Neutrophil (primary cell): ENCODE measurements around the gene ADCY2.

Experiments used
- H3K27ac ChIP-seq: fragments of 200-600 bp; sonication (generic); 2 replicates; pipeline ENCODE4 v1.5.1; 2016; ENCODE audit warnings: mild to moderate bottlenecking, moderate library complexity
- H3K27me3 ChIP-seq: fragments of 200-600 bp; sonication (generic); 2 replicates; pipeline ENCODE4 v1.6.0; 2016; ENCODE audit warnings: mild to moderate bottlenecking
- H3K36me3 ChIP-seq: fragments of 200-600 bp; sonication (generic); 2 replicates; pipeline ENCODE4 v1.5.1; 2017
- H3K4me1 ChIP-seq, 2 experiments: fragments of 200-600 bp in 1 of 2; sonication (generic) in 1 of 2; 1 replicate in 1 of 2; 2 replicates in 1 of 2; pipeline versions ENCODE4 v1.5.1 to v1.6.1; 2013 to 2016; ENCODE audit warnings: low read depth in 1 of 2, low read length in 1 of 2, mild to moderate bottlenecking in 1 of 2, moderate library complexity in 1 of 2; ENCODE audit not compliant: control insufficient read depth in 1 of 2, insufficient read depth in 1 of 2
- H3K4me3 ChIP-seq, 2 experiments: fragments of 200-600 bp in 1 of 2; sonication (generic) in 1 of 2; 1 replicate in 1 of 2; 2 replicates in 1 of 2; pipeline ENCODE4 v1.5.1; 2013 to 2016; ENCODE audit warnings: low read depth in 1 of 2, low read length in 1 of 2, mild to moderate bottlenecking in 1 of 2, moderate library complexity in 1 of 2
- H3K9me3 ChIP-seq: fragments of 200-600 bp; sonication (generic); 2 replicates; pipeline ENCODE4 v1.5.1; 2016
- CTCF ChIP-seq: fragments of 200-600 bp; sonication (generic); IDR thresholded peaks from 2 replicates; pipeline ENCODE4 v1.5.1; 2016; ENCODE audit warnings: antibody characterized with exemption

The ADCY2 gene

DNA sequence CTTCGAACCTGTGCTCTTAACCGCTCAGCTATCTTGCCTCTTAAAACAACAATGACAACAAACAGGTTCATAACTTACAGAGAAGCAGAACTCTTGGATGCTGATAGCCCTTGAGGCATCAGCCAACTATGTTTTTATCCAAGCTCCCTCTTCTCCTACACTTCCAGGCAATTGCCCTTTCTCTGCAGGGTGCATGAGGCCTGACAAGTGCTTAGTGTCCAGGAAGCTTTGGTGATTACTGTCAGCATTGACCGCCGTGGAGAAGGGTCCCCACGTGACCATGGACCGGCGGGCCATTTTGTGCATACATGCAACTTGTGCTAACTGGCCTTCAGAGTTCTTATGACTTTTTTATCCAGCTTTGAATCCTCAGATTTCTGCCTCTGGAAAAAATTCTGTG lies 71.2 kb downstream of the ADCY2 start:
- Histone ChIP-seq H3K36me3 (no peaks in the 10 kb centered on the region), H3K4me3 (no peak overlapping the region), H3K27ac (no peak overlapping the region), H3K9me3 (no peaks in the 10 kb centered on the region), H3K4me1 (no peaks in the 10 kb centered on the region), H3K27me3 (no peaks in the 10 kb centered on the region)
- no peak for TF ChIP-seq CTCF

DNA sequence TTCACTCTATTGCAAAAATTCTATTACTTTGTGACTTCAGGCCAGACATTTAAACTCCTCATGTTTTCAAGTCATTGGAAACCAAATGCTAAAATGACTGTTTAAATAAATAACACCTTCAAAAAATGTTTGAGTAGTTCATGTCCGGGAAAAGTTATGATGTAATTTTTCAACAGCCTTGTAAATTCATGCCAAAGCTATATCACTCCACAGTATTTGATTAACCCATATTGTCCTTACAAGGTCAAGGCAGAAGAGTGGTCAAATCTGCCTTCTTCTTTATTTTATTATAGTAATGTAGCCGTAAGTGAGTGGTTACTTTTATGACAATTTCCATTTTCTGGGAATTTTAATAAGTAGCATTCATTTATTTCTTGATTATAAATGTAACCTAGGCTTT lies 72.8 kb downstream of the ADCY2 start:
- H3K27me3 ChIP-seq = no peaks in the 10 kb centered on the region

GRCh38 chr5:7471710-7472109 lies 75.8 kb downstream of the ADCY2 start:
- TF ChIP-seq CTCF = no peak

More for the DNA sequence above, 72.8 kb downstream of the ADCY2 start:
- H3K27ac ChIP-seq = no peak overlapping the region
- H3K36me3 ChIP-seq = no peaks in the 10 kb centered on the region
- no peaks in the 10 kb centered on the region for H3K4me1 ChIP-seq
- no peaks in the 10 kb centered on the region for H3K9me3 ChIP-seq
- TF ChIP-seq CTCF = no peak
- H3K4me3 ChIP-seq = no peak overlapping the region

DNA sequence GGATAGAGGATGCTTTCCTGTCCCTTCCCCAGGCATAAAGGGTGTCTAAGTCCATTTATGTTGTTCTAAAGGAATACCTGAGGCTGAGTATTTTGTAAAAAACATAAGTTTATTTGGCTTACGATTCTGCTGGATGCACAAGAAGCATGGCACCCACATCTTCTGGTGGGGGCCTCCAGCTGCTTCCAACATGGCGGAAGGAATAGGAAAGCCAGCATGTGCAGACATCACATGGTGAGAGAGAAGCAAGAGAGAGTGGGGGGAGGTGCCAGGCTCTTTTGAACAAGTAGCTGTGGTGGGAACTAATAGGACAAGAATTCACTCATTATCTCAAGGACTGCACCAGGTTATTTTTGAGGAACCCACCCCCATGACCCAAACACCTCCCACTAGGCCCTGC lies 77.2 kb downstream of the ADCY2 start:
- Histone ChIP-seq H3K4me3 (no peak overlapping the region), H3K36me3 (no peaks in the 10 kb centered on the region), H3K4me1 (no peaks in the 10 kb centered on the region), H3K9me3 (no peaks in the 10 kb centered on the region), H3K27ac (no peak overlapping the region), H3K27me3 (no peaks in the 10 kb centered on the region)
- no peak for TF ChIP-seq CTCF

More at GRCh38 chr5:7471710-7472109, 75.8 kb downstream of the ADCY2 start:
- Histone ChIP-seq H3K36me3 (no peaks in the 10 kb centered on the region), H3K4me3 (no peak overlapping the region), H3K4me1 (no peaks in the 10 kb centered on the region), H3K27ac (no peak overlapping the region), H3K27me3 (no peaks in the 10 kb centered on the region), H3K9me3 (no peaks in the 10 kb centered on the region)

GRCh38 chr5:7473668-7474215 lies 77.8 kb downstream of the ADCY2 start:
- H3K36me3 ChIP-seq = no peaks in the 10 kb centered on the region
- H3K27me3 ChIP-seq = no peaks in the 10 kb centered on the region
- no peak for TF ChIP-seq CTCF
- H3K9me3 ChIP-seq = no peaks in the 10 kb centered on the region
- no peak overlapping the region for H3K27ac ChIP-seq
- H3K4me3 ChIP-seq = no peak overlapping the region
- no peaks in the 10 kb centered on the region for H3K4me1 ChIP-seq
